OCI-LY3 (cell line): ENCODE data around the gene C1QTNF9.

ENCODE experiments used
- EZH2phosphoT487 ChIP-seq: fragments of 200-600 bp; shearing (Covaris generic); IDR thresholded peaks from 2 replicates; pipeline ENCODE4 v1.6.1; 2018; ENCODE audit warnings: antibody characterized with exemption, mixed run types, low read depth
- TF ChIP-seq, protein P1 (sequence below): fragments of 200-600, 300-600 bp; sonication (generic); IDR thresholded peaks from 2 replicates; pipeline ENCODE4 v1.5.1; 2014; ENCODE audit warnings: antibody characterized with exemption, low read length, low read depth

DNA sequence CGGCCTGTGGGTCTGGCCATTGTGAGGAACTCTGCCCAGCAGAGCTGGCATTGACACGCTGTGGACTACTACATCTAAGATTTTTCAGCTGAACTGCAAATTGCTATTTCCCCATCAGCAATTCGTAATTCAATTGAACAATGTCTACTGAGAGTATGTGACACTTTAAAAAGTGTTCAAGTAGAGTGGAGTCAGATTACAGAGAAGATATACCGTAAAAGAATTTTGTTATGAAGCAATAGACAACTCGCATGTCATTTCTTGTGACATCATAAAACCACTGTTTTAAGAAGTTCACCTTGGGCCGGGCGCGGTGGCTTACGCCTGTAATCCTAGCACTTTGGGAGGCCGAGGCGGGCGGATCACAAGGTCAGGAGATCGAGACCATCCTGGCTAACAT lies 32.5 kb upstream of the C1QTNF9 start:
- TF ChIP-seq, protein P1, sequence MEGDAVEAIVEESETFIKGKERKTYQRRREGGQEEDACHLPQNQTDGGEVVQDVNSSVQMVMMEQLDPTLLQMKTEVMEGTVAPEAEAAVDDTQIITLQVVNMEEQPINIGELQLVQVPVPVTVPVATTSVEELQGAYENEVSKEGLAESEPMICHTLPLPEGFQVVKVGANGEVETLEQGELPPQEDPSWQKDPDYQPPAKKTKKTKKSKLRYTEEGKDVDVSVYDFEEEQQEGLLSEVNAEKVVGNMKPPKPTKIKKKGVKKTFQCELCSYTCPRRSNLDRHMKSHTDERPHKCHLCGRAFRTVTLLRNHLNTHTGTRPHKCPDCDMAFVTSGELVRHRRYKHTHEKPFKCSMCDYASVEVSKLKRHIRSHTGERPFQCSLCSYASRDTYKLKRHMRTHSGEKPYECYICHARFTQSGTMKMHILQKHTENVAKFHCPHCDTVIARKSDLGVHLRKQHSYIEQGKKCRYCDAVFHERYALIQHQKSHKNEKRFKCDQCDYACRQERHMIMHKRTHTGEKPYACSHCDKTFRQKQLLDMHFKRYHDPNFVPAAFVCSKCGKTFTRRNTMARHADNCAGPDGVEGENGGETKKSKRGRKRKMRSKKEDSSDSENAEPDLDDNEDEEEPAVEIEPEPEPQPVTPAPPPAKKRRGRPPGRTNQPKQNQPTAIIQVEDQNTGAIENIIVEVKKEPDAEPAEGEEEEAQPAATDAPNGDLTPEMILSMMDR, result no peak
- TF ChIP-seq EZH2phosphoT487, result no peak
